SU-DHL-6 (cell line): ENCODE data around the gene MRPS27.

Experiments used
- EZH2phosphoT487 ChIP-seq: fragments of 200-600 bp; sonication (generic), shearing (Covaris generic); conservative IDR thresholded peaks from 2 replicates; pipeline ENCODE4 v1.6.1; 2018; ENCODE audit warnings: mild to moderate bottlenecking, antibody characterized with exemption, low read length, moderate library complexity, mixed read lengths
- TF ChIP-seq, protein P1 (sequence below): fragments of 200-600 bp; sonication (generic); IDR thresholded peaks from one replicate; pipeline ENCODE4 v1.5.1; 2017; ENCODE audit warnings: antibody characterized with exemption, mild to moderate bottlenecking, low read length, moderate library complexity; ENCODE audit not compliant: insufficient read depth, poor library complexity, severe bottlenecking

DNA sequence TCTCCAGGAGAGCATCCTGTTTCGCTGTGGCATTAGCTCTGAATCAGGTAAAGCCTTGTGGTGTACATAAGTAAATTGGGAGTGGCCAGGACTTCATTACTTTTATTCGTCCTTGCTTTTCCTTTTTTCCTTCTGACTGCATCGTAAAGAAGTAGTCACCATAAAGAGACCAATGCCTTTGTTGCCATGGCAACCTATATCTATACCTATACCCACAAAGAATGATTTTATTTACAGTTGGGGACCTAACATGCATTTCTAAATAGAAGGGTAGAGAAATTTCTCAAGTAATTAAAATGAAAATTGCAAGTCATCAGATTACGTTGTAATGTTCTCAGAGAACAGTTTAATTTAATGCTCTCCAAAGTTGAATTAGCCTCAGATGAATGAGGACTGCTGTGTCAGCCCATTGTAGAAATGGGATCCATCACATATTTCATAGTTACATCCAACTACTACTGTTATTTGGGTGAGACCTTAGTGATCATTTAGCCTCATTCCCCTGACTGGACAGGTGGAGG is 18.7 kb upstream of the MRPS27 start:
- TF ChIP-seq, protein P1, sequence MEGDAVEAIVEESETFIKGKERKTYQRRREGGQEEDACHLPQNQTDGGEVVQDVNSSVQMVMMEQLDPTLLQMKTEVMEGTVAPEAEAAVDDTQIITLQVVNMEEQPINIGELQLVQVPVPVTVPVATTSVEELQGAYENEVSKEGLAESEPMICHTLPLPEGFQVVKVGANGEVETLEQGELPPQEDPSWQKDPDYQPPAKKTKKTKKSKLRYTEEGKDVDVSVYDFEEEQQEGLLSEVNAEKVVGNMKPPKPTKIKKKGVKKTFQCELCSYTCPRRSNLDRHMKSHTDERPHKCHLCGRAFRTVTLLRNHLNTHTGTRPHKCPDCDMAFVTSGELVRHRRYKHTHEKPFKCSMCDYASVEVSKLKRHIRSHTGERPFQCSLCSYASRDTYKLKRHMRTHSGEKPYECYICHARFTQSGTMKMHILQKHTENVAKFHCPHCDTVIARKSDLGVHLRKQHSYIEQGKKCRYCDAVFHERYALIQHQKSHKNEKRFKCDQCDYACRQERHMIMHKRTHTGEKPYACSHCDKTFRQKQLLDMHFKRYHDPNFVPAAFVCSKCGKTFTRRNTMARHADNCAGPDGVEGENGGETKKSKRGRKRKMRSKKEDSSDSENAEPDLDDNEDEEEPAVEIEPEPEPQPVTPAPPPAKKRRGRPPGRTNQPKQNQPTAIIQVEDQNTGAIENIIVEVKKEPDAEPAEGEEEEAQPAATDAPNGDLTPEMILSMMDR, result no peak
- TF ChIP-seq EZH2phosphoT487, result no peak
